Spleen (tissue), 7 donors: ENCODE data around the gene MSMB.

ENCODE experiments used
- POLR2A ChIP-seq, 3 donors: fragments of 450-650 bp; IDR thresholded peaks; one replicate each; pipeline ENCODE4 v1.5.1; 2017; ENCODE audit warnings: antibody characterized with exemption in 3 of 3, mild to moderate bottlenecking in 1 of 3
- POLR2AphosphoS5 ChIP-seq, 3 donors: sonication (generic); formaldehyde crosslinking; IDR thresholded peaks; one replicate each; pipeline ENCODE4 v1.5.1; 2017; ENCODE audit warnings: antibody characterized with exemption in 3 of 3
- TF ChIP-seq, protein P1 (sequence below), 11 experiments: fragments of 200-600 bp in 7 of 11; fragments of 450-650 bp in 4 of 11; sonication (generic) in 4 of 11; IDR thresholded peaks in 8 of 11; conservative IDR thresholded peaks in 3 of 11; 1 replicate in 7 of 11; 2 replicates in 4 of 11; pipeline versions ENCODE4 v1.4.0 to v1.8.0; 2016 to 2021; ENCODE audit warnings: antibody characterized with exemption in 11 of 11, inconsistent platforms in 4 of 11, mild to moderate bottlenecking in 1 of 11
- donor health status: DM: no; HTN: no; CAD: no; lungs with moderate emphysema.
- donor health status: DM: no; HTN: no; CAD: no.
- donor health status: DM: no; HTN: no; CAD: no.

DNA sequence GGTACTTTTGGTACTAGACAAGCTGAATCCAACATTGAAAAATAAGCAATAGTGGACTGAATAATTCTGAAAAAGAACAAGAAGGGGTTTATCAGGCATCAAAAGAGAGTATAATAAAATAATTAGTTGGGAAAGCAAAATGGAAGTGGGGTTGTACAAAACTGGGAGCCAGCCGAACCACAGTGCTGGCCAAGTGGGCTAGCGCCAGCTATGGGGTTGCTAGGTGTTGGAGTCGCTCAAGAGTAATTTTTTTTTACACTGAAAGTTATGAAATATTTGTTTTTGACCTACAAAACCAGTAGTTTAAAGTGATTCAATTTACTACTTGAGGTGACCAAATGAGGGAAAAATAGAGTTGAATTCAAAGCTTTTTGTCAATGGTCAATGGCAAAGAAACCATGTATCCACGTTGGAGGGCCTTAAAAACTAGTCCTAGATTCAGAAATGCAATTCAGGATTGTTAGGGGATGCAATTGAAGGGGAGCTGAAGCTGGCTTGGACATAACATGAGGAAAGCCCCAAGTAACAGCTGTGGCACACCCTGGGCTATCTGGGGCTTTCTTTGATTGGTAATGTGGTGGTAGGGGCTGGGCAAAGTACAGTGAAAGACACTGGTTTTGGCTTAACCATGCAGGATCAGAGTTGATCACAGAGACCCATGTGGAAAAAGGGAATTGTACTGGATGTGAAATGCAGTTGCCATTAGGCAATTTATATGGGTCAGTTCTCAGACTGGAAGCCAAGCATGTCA, 28.3 kb upstream of the MSMB start:
- TF ChIP-seq, protein P1, sequence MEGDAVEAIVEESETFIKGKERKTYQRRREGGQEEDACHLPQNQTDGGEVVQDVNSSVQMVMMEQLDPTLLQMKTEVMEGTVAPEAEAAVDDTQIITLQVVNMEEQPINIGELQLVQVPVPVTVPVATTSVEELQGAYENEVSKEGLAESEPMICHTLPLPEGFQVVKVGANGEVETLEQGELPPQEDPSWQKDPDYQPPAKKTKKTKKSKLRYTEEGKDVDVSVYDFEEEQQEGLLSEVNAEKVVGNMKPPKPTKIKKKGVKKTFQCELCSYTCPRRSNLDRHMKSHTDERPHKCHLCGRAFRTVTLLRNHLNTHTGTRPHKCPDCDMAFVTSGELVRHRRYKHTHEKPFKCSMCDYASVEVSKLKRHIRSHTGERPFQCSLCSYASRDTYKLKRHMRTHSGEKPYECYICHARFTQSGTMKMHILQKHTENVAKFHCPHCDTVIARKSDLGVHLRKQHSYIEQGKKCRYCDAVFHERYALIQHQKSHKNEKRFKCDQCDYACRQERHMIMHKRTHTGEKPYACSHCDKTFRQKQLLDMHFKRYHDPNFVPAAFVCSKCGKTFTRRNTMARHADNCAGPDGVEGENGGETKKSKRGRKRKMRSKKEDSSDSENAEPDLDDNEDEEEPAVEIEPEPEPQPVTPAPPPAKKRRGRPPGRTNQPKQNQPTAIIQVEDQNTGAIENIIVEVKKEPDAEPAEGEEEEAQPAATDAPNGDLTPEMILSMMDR (IDR thresholded peaks at IDR 0.05 in 8 of 11, conservative IDR thresholded peaks at IDR 0.05 in 3 of 11), result no peak
- TF ChIP-seq POLR2AphosphoS5 (IDR thresholded peaks at IDR 0.05) (no peak), POLR2A (IDR thresholded peaks at IDR 0.05) (no peak)
